ENCODE results near the gene VASH2.
"Not testable (repeated sequence)": the region's sequence is repeated elsewhere in the genome, so short reads cannot be mapped to it uniquely, and the experiment has no call there.

The VASH2 gene

DNA sequence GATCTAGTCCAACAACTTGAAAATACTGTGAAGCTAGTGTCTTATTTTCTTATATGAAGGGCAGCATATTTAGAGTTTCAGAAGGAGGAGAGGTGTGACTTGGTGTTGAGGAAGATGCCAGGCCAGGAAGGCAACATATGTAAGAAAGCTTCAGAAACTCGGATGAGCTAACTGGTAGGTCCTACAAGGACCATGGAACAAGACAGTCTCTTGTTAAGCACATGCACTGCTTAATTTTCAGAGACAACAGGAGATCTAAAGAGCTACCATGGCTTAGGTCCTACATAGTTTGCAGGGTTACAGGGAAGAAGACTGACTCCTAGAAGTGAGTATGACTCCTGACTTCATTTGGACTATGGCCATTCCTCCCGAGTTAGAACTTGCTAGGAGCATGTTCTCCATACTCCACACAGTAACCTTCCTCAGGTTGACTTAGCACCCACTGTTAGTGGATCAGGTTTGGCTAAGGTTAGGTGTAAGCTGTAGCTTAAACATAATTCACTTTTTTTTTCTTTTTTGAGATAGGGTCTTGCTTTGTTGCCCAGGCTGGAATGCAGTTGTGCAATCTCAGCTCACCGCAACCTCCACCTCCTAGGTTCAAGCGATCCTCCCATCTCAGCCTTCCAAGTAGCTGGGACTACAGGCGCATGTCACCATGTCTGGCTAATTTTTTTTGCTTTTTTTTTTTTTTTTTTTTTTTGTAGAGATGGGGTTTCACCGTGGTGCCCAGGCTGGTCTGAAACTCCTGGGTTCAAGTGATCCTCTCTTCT is 34.4 kb downstream of the VASH2 start:
- no peaks in the 10 kb centered on the region for H3K9me3 ChIP-seq (ENCODE audit: low read length)
- H3K9ac ChIP-seq (ENCODE audit: low read length): no peak overlapping the region
- H3K36me3 ChIP-seq (ENCODE audit: insufficient read depth, low read length): no peaks in the 10 kb centered on the region
- peaks cover 9% of the 10 kb centered on the region for H3K4me1 ChIP-seq (ENCODE audit: insufficient read depth, low read length)
- no peak overlapping the region for H3K4me3 ChIP-seq (ENCODE audit: low read depth in 1 of 2, low read length in 2 of 2)
- no peak overlapping the region for H3K27ac ChIP-seq (ENCODE audit: low read depth, low read length)
- H3K27me3 ChIP-seq (ENCODE audit: control insufficient read depth in 1 of 2, insufficient read depth in 2 of 2, low read length in 2 of 2): no peaks in the 10 kb centered on the region

DNA sequence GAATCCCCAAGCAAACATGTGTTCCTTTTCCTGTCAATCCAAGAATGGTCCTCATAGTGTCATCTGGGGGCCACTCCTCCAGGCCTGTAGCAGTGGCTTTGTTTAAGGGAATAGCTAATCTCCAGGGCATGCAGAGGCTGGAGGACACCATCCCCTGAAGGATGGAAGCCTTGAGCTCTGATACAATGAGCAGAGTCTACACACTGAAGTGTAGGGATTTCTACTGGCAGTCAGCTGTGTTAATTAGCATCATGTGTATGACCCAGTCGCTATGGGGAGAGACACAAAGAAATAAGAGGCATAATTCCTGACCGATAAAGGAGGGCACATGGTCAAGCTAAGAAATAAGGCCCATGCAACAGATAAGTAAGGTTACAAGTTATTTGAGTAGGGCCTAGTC is 36.2 kb downstream of the VASH2 start:
- no peaks in the 10 kb centered on the region for H3K9me3 ChIP-seq (ENCODE audit: low read length)
- H3K4me1 ChIP-seq (ENCODE audit: insufficient read depth, low read length): no peaks in the 10 kb centered on the region
- H3K4me3 ChIP-seq (ENCODE audit: low read depth in 1 of 2, low read length in 2 of 2): no peak overlapping the region
- H3K9ac ChIP-seq (ENCODE audit: low read length): no peak overlapping the region
- H3K27me3 ChIP-seq (ENCODE audit: control insufficient read depth in 1 of 2, insufficient read depth in 2 of 2, low read length in 2 of 2): no peaks in the 10 kb centered on the region
- H3K36me3 ChIP-seq (ENCODE audit: insufficient read depth, low read length): peaks cover 1% of the 10 kb centered on the region
- H3K27ac ChIP-seq (ENCODE audit: low read depth, low read length): no peak overlapping the region

DNA sequence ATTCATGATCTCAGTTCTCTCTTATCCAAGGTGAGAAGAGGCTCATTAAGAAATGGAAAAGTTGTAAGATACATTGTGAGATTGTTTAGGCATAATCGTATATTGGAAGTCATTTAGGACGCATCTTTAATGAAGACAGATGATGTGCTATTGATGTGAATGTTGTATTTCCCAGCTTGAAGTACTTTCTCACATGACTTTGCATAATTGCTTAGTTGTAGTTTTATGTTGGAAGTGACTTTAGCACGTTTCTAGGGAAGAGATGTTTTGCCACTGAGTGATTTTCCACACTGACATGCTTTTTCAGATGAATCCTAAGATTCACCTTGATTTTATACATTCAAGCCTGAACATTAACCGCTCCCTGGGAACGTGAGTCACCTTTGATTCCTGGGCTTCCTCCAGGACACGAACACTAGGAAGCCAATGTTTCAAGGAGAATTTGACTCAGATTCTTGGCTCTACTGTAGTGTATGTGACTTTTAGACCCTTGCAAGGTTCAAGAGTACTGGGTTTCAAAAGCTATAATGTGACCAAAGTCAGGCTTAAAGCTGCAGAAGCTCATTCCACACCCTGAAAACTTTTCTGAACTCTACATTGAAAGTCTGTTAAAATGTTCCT is 37.5 kb downstream of the VASH2 start:
- H3K4me1 ChIP-seq (ENCODE audit: insufficient read depth, low read length): no peaks in the 10 kb centered on the region
- no peaks in the 10 kb centered on the region for H3K9me3 ChIP-seq (ENCODE audit: low read length)
- peaks cover 10% of the 10 kb centered on the region for H3K36me3 ChIP-seq (ENCODE audit: insufficient read depth, low read length)
- no peaks in the 10 kb centered on the region for H3K27me3 ChIP-seq (ENCODE audit: control insufficient read depth in 1 of 2, insufficient read depth in 2 of 2, low read length in 2 of 2)
- H3K27ac ChIP-seq (ENCODE audit: low read depth, low read length): no peak overlapping the region
- H3K9ac ChIP-seq (ENCODE audit: low read length): no peak overlapping the region
- no peak overlapping the region for H3K4me3 ChIP-seq (ENCODE audit: low read depth in 1 of 2, low read length in 2 of 2)

DNA sequence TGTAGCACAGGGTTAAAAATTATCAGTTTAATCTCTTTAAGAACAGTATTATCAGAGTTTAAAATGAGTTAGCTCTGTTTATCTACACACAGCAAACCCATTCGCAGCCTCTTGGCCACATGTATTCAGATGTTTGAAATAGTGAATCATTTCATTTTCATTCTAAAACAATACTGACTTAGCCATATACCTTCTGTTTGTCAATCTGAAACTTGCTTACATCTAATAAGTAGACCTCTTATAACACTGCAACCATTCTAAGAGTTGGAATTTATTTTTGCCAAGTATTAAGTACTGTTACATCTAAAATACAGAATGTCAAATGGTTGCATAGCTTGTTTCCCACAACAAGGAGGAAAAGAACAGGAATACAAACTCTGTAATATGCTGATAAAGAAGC is 39.9 kb downstream of the VASH2 start:
- Histone ChIP-seq H3K36me3 (ENCODE audit: insufficient read depth, low read length) (peaks cover 10% of the 10 kb centered on the region), H3K4me1 (ENCODE audit: insufficient read depth, low read length) (no peaks in the 10 kb centered on the region), H3K27ac (ENCODE audit: low read depth, low read length) (no peak overlapping the region), H3K9me3 (ENCODE audit: low read length) (no peaks in the 10 kb centered on the region), H3K4me3 (ENCODE audit: low read depth in 1 of 2, low read length in 2 of 2) (no peak overlapping the region), H3K9ac (ENCODE audit: low read length) (no peak overlapping the region), H3K27me3 (ENCODE audit: control insufficient read depth in 1 of 2, insufficient read depth in 2 of 2, low read length in 2 of 2) (no peaks in the 10 kb centered on the region)

DNA sequence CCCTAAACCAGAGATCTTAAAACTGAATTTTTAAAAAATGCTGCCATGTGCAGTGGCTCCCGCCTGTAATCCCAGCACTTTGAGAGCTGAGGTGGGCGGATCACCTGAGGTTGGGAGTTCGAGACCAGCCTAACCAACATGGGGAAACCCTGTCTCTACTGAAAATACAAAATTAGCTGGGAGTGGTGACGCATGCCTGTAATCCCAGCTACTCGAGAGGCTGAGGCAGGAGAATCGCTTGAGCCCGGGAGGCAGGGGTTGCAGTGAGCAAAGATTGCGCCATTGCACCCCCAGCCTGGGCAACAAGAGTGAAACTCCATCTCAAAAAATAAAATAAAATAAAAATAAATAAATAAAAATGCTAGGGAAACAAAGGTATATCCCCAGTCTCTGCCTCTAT is 43.6 kb downstream of the VASH2 start:
- not testable (repeated sequence) for H3K9ac ChIP-seq (ENCODE audit: low read length); H3K27ac ChIP-seq (ENCODE audit: low read depth, low read length); H3K9me3 ChIP-seq (ENCODE audit: low read length); H3K27me3 ChIP-seq (ENCODE audit: control insufficient read depth in 1 of 2, insufficient read depth in 2 of 2, low read length in 2 of 2); H3K4me3 ChIP-seq (ENCODE audit: low read depth in 1 of 2, low read length in 2 of 2); H3K4me1 ChIP-seq (ENCODE audit: insufficient read depth, low read length)
- peaks cover 16% of the 10 kb centered on the region for H3K36me3 ChIP-seq (ENCODE audit: insufficient read depth, low read length)

DNA sequence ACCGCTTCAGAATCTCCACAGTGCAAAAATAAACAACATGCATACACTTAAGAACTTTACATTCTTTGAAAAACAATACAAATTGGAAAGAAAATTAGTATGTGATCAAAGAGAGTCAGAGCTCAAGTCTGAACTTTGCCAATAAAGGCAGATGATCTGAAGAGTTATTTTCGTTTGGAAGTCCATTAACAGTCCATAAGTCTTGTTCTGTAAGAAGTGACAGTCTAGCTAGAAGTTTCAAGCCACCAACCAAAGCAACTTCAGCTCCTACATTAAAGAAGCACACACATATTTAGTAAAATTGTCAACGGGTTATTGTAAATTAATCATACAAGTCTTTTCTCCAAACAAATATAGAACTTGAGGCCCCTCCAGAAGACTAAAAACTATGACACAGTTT is 44.6 kb downstream of the VASH2 start:
- no peaks in the 10 kb centered on the region for H3K9me3 ChIP-seq (ENCODE audit: low read length)
- H3K9ac ChIP-seq (ENCODE audit: low read length): no peak overlapping the region
- no peak overlapping the region for H3K27ac ChIP-seq (ENCODE audit: low read depth, low read length)
- no peaks in the 10 kb centered on the region for H3K27me3 ChIP-seq (ENCODE audit: control insufficient read depth in 1 of 2, insufficient read depth in 2 of 2, low read length in 2 of 2)
- H3K36me3 ChIP-seq (ENCODE audit: insufficient read depth, low read length): peaks cover 21% of the 10 kb centered on the region
- H3K4me1 ChIP-seq (ENCODE audit: insufficient read depth, low read length): no peaks in the 10 kb centered on the region
- H3K4me3 ChIP-seq (ENCODE audit: low read depth in 1 of 2, low read length in 2 of 2): no peak overlapping the region

DNA sequence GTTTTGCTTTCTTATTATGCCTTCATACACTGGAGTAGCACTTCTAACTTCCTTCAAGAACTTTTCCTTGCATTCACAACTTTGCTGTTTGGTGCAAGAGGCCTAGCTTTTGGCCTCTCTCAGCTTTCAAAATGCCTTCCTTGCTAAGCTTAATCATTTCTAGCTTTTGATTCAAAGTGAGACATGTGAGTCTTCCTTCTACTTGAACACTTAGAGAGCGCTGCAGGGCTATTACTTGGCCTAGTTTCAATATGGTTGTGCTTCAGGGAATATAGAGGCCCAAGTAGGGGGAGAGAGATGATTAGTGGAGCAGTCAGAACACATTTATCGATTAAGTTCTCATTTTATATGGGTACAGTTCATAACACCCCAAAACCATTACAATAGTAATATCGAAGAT is 52.9 kb downstream of the VASH2 start:
- Histone ChIP-seq H3K4me3 (ENCODE audit: low read depth in 1 of 2, low read length in 2 of 2) (no peak overlapping the region), H3K4me1 (ENCODE audit: insufficient read depth, low read length) (no peaks in the 10 kb centered on the region), H3K9me3 (ENCODE audit: low read length) (no peaks in the 10 kb centered on the region), H3K9ac (ENCODE audit: low read length) (no peak overlapping the region), H3K36me3 (ENCODE audit: insufficient read depth, low read length) (peaks cover 29% of the 10 kb centered on the region), H3K27ac (ENCODE audit: low read depth, low read length) (no peak overlapping the region), H3K27me3 (ENCODE audit: control insufficient read depth in 1 of 2, insufficient read depth in 2 of 2, low read length in 2 of 2) (no peaks in the 10 kb centered on the region)

DNA sequence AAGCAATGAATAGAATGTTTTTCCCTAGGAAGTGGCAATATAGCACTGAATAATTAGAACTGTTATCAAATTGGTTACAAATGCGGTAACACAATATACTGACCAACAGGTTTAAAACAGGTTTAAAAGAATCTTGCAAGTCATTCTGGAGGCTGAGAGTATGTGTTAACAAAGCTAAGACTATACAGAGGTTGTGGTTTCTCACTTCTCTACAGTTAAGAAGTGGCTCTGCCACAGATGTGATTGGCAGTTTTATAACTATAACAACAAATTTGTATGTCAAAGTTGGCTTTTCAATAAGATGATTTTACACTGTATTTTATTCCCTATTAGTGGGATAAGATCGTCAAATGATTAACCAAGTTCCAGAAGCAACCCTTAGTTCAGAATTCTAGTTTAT is 58.2 kb downstream of the VASH2 start:
- Histone ChIP-seq H3K36me3 (ENCODE audit: insufficient read depth, low read length) (peaks cover 20% of the 10 kb centered on the region), H3K4me3 (ENCODE audit: low read depth in 1 of 2, low read length in 2 of 2) (no peak overlapping the region), H3K9ac (ENCODE audit: low read length) (no peak overlapping the region), H3K27ac (ENCODE audit: low read depth, low read length) (no peak overlapping the region), H3K9me3 (ENCODE audit: low read length) (no peaks in the 10 kb centered on the region), H3K27me3 (ENCODE audit: control insufficient read depth in 1 of 2, insufficient read depth in 2 of 2, low read length in 2 of 2) (no peaks in the 10 kb centered on the region), H3K4me1 (ENCODE audit: insufficient read depth, low read length) (no peaks in the 10 kb centered on the region)

DNA sequence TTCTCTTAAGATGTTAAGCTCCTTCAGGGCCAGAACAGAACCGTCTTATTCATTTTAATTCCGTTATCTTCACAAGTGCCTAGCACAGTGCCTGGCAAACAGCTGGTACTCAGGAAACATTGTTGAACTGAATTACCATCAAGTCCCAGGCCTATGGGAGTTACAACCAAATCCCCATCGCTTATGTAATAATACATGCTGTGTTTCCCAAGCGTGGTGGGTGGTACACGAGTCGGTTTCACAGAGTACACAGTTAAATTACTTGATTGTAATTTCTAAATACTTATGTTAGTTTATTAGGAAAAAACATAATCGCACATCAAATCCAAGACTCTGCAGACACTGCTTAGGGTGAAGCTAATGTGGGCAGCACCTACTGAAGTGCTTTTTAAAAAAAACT is 64.3 kb downstream of the VASH2 start:
- Histone ChIP-seq H3K4me1 (ENCODE audit: insufficient read depth, low read length) (peaks cover 5% of the 10 kb centered on the region), H3K9me3 (ENCODE audit: low read length) (no peaks in the 10 kb centered on the region), H3K9ac (ENCODE audit: low read length) (peak overlapping the region; percentile 82), H3K27me3 (ENCODE audit: control insufficient read depth in 1 of 2, insufficient read depth in 2 of 2, low read length in 2 of 2) (no peaks in the 10 kb centered on the region), H3K4me3 (ENCODE audit: low read depth in 1 of 2, low read length in 2 of 2) (peak overlapping the region; percentile 45 to 80), H3K27ac (ENCODE audit: low read depth, low read length) (peak overlapping the region; percentile 87), H3K36me3 (ENCODE audit: insufficient read depth, low read length) (peaks cover 14% of the 10 kb centered on the region)

DNA sequence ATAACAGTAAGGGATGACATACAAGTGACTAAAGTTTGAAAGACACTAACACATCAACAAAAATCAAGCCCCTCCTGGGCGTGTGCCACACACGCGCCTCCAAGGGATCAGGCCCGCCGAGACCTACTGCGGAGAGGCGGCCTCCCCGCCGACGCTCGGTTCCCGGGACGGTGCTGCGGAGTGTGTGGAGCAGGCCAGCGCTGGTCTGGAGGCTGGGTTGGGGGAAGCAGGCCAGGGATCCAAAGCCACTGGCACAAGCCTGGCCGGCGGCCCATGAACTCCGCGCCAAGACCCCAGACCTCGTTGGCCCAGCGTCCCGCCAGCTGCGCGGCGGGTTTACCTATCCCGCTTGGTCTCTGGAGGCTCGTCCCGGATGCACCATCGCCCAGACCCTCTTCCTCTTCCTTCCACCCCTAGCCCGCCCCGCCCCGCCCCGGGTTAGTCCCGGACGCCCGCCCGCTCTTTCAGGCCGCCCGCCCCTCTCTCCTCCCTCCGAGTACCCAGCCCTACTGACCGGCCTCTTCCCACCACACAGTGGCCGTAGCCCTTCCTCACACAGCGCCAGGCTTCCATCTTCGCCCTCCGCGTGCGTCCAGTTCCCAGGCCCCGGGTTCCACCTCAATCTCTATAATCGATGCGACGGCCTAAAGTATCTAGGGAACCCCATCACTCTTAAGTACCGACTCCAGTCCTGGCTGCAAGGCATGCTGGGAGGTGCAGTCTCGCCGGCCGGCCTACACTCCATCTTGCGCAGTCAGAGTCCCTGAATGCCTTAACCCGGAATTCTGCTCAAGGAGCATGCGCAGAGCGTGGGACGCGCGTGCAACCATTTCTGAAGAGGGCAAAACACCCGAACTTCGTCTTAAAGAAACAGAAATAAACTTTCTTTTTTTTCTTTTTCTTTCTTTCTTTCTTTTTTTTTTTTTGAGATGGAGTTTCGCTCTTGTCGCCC is 65.0 kb downstream of the VASH2 start, which contains the start of gene ANGEL2:
Gene ANGEL2, minus strand, starts transcription at position 769 of the 952 bp plus-strand sequence. Its CDS starts 196 bp downstream, at position 573.
- H3K9me3 ChIP-seq (ENCODE audit: low read length): no peaks in the 10 kb centered on the region
- peak within 1 kb of the TSS; percentile 45 to 80 for H3K4me3 ChIP-seq (ENCODE audit: low read depth in 1 of 2, low read length in 2 of 2)
- H3K36me3 ChIP-seq (ENCODE audit: insufficient read depth, low read length): peaks cover 14% of the 10 kb centered on the region
- H3K9ac ChIP-seq (ENCODE audit: low read length): peak within 1 kb of the TSS; percentile 82
- peak within 1 kb of the TSS; percentile 87 for H3K27ac ChIP-seq (ENCODE audit: low read depth, low read length)
- peaks cover 5% of the 10 kb centered on the region for H3K4me1 ChIP-seq (ENCODE audit: insufficient read depth, low read length)
- no peaks in the 10 kb centered on the region for H3K27me3 ChIP-seq (ENCODE audit: control insufficient read depth in 1 of 2, insufficient read depth in 2 of 2, low read length in 2 of 2)

All from muscle layer of colon (tissue), 2 donors.